Keratinocyte (primary cell): ENCODE data around the gene URM1. TPM values are rescaled to one million over a fixed set of nuclear protein-coding genes. Genes with fewer than 3 reads are reported as not detected.

Experiments
- DNase-seq: peaks from one replicate; pipeline ENCODE4 v3.0.0-alpha.2; 2011; ENCODE audit warnings: low read depth, missing footprints, low spot score
- FAIRE-seq: peaks from 2 replicates; lab custom pipeline; 2011; peaks lifted over from hg19 to GRCh38; lab: Jason Lieb, UNC
- H2AFZ ChIP-seq: 2 replicates; pipeline ENCODE4 v1.6.0; 2012; ENCODE audit warnings: low read length, control low read depth, inconsistent platforms; ENCODE audit not compliant: control insufficient read depth
- H3K27ac ChIP-seq: 2 replicates; pipeline ENCODE4 v1.5.1; 2011; ENCODE audit warnings: low read length; ENCODE audit not compliant: control insufficient read depth, insufficient read depth
- H3K27me3 ChIP-seq: 3 replicates; pipeline ENCODE4 v1.6.0; 2011; ENCODE audit warnings: low read length; ENCODE audit not compliant: control insufficient read depth, insufficient read depth; ENCODE audit errors: extremely low read depth
- H3K36me3 ChIP-seq, 2 experiments: 2 replicates in 1 of 2; 3 replicates in 1 of 2; pipeline ENCODE4 v1.5.1; 2011; ENCODE audit warnings: low read length in 2 of 2, mild to moderate bottlenecking in 1 of 2; ENCODE audit not compliant: control insufficient read depth in 2 of 2, insufficient read depth in 2 of 2; ENCODE audit errors: extremely low read depth in 1 of 2
- H3K4me1 ChIP-seq: 3 replicates; pipeline ENCODE4 v1.5.1; 2011; ENCODE audit warnings: low read length; ENCODE audit not compliant: control insufficient read depth, insufficient read depth; ENCODE audit errors: extremely low read depth
- H3K4me2 ChIP-seq: 3 replicates; pipeline ENCODE4 v1.6.0; 2011; ENCODE audit warnings: low read depth, low read length; ENCODE audit not compliant: control insufficient read depth, insufficient read depth; ENCODE audit errors: extremely low read depth
- H3K4me3 ChIP-seq, 3 experiments: fragments of 200-600 bp in 1 of 3; sonication (generic) in 1 of 3; 2 replicates in 2 of 3; 3 replicates in 1 of 3; pipeline ENCODE4 v1.5.1; 2011 to 2016; ENCODE audit warnings: low read length in 3 of 3, mild to moderate bottlenecking in 3 of 3, control low read depth in 2 of 3, inconsistent platforms in 1 of 3, low read depth in 1 of 3, mixed read lengths in 1 of 3, mixed run types in 1 of 3, moderate library complexity in 1 of 3; ENCODE audit not compliant: control insufficient read depth in 2 of 3, insufficient read depth in 2 of 3; ENCODE audit errors: extremely low read depth in 1 of 3
- H3K79me2 ChIP-seq: 2 replicates; pipeline ENCODE4 v1.6.0; 2012; ENCODE audit warnings: low read length; ENCODE audit not compliant: control insufficient read depth, insufficient read depth
- H3K9ac ChIP-seq: 3 replicates; pipeline ENCODE4 v1.6.0; 2011; ENCODE audit warnings: low read length; ENCODE audit not compliant: control insufficient read depth, insufficient read depth; ENCODE audit errors: extremely low read depth
- H3K9me1 ChIP-seq: 3 replicates; pipeline ENCODE4 v1.6.0; 2011; ENCODE audit warnings: low read length; ENCODE audit not compliant: control insufficient read depth, insufficient read depth; ENCODE audit errors: extremely low read depth
- H3K9me3 ChIP-seq: 2 replicates; pipeline ENCODE4 v1.5.1; 2012; ENCODE audit warnings: low read depth, low read length; ENCODE audit not compliant: control insufficient read depth
- H4K20me1 ChIP-seq: 3 replicates; pipeline ENCODE4 v1.6.0; 2011; ENCODE audit warnings: low read length; ENCODE audit not compliant: control insufficient read depth, insufficient read depth; ENCODE audit errors: extremely low read depth
- EZH2 ChIP-seq: IDR thresholded peaks from one replicate; pipeline ENCODE4 v1.6.1; 2012; ENCODE audit warnings: inconsistent platforms, mild to moderate bottlenecking, low read length, moderate library complexity
- dilution Hi-C: fragments of 300-500 bp; cut with MboI; formaldehyde crosslinking; loops from one replicate; pipeline ENCODE4 v1.7.0; 2020; ENCODE audit warnings: low sequenced_read_pairs; ENCODE audit not compliant: extremely low pct_ligation_motif_present
- polyA plus RNA-seq, 5 experiments: library from polyadenylated mRNA; depleted of rRNA in 3 of 5; stranded (reverse) in 3 of 5; stranded (forward) in 1 of 5; unstranded in 1 of 5; fragments of >200 nt; gene quantifications; 1 replicate in 1 of 5; 2 replicates in 3 of 5; 3 replicates in 1 of 5; pipeline versions ENCODE4 v1.2.1 to v1.2.3, GENCODE V29; 2011 to 2012; ENCODE audit warnings: missing spikeins in 2 of 5, low read depth in 1 of 5, low replicate concordance in 1 of 5
- TF ChIP-seq, protein P1 (sequence below), 3 experiments: IDR thresholded peaks in 1 of 3; conservative IDR thresholded peaks in 1 of 3; optimal IDR thresholded peaks in 1 of 3; 2 replicates in 2 of 3; 3 replicates in 1 of 3; pipeline versions ENCODE3 to v1.5.1; 2011; ENCODE audit warnings: low read length in 3 of 3, mild to moderate bottlenecking in 3 of 3, moderate library complexity in 2 of 3, control low read depth in 1 of 3, inconsistent platforms in 1 of 3; ENCODE audit not compliant: insufficient read depth in 2 of 3; ENCODE audit errors: extremely low read depth in 1 of 3

The URM1 gene
- polyA plus RNA-seq, 1 donor (not counting 4 experiments of a cell fraction or from before 2014, with no cell fraction given), result 29.1 TPM

- Histone ChIP-seq H3K9me3 (no peaks in the 10 kb centered on the region), H3K79me2 (peaks cover 2% of the 10 kb centered on the region), H3K27me3 (no peaks in the 10 kb centered on the region), H3K4me2 (no peak overlapping the region), H3K4me3 (no peak overlapping the region), H3K36me3 (peaks cover 16 to 32% of the 10 kb centered on the region in 2 experiments), H3K27ac (no peak overlapping the region), H4K20me1 (no peaks in the 10 kb centered on the region), H2AFZ (no peak overlapping the region), H3K9me1 (no peaks in the 10 kb centered on the region), H3K9ac (no peak overlapping the region), H3K4me1 (no peaks in the 10 kb centered on the region)
- DNase-seq (no peak), FAIRE-seq (no peak)
- no peak for TF ChIP-seq EZH2
- TF ChIP-seq, protein P1, sequence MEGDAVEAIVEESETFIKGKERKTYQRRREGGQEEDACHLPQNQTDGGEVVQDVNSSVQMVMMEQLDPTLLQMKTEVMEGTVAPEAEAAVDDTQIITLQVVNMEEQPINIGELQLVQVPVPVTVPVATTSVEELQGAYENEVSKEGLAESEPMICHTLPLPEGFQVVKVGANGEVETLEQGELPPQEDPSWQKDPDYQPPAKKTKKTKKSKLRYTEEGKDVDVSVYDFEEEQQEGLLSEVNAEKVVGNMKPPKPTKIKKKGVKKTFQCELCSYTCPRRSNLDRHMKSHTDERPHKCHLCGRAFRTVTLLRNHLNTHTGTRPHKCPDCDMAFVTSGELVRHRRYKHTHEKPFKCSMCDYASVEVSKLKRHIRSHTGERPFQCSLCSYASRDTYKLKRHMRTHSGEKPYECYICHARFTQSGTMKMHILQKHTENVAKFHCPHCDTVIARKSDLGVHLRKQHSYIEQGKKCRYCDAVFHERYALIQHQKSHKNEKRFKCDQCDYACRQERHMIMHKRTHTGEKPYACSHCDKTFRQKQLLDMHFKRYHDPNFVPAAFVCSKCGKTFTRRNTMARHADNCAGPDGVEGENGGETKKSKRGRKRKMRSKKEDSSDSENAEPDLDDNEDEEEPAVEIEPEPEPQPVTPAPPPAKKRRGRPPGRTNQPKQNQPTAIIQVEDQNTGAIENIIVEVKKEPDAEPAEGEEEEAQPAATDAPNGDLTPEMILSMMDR (optimal IDR thresholded peaks at IDR 0.05 in 1 of 3, IDR thresholded peaks at IDR 0.05 in 1 of 3, conservative IDR thresholded peaks at IDR 0.05 in 1 of 3; ENCODE audit: extremely low read depth in 1 of 3, insufficient read depth in 2 of 3, low read length in 3 of 3), result no peak
- dilution Hi-C loops, result no loop called here
Measured at GRCh38 chr9:128388150-128388549, 17.0 kb downstream of the URM1 start.

GRCh38 chr9:128389395-128390149 is 18.4 kb downstream of the URM1 start:
- FAIRE-seq (no peak), DNase-seq (no peak)
- Histone ChIP-seq H4K20me1 (no peaks in the 10 kb centered on the region), H3K4me3 (no peak overlapping the region), H3K27ac (no peak overlapping the region), H3K4me1 (peaks cover 4% of the 10 kb centered on the region), H3K36me3 (peaks cover 14 to 32% of the 10 kb centered on the region in 2 experiments), H2AFZ (no peak overlapping the region), H3K9me3 (no peaks in the 10 kb centered on the region), H3K4me2 (no peak overlapping the region), H3K27me3 (no peaks in the 10 kb centered on the region), H3K9ac (no peak overlapping the region), H3K79me2 (no peaks in the 10 kb centered on the region), H3K9me1 (no peaks in the 10 kb centered on the region)
- dilution Hi-C loops, result no loop called here
- TF ChIP-seq, protein P1 (optimal IDR thresholded peaks at IDR 0.05 in 1 of 3, IDR thresholded peaks at IDR 0.05 in 1 of 3, conservative IDR thresholded peaks at IDR 0.05 in 1 of 3; ENCODE audit: extremely low read depth in 1 of 3, insufficient read depth in 2 of 3, low read length in 3 of 3), result no peak
